Kidney (tissue), 14 donors: ENCODE data around the gene DENND4A. TPM values are rescaled to one million over a fixed set of nuclear protein-coding genes. Genes with fewer than 3 reads are reported as not detected.
"Not testable (repeated sequence)": the region's sequence is repeated elsewhere in the genome, so short reads cannot be mapped to it uniquely, and the experiment has no call there.

Experiments
- DNase-seq, 5 donors: peaks; one replicate each; pipeline ENCODE4 v3.0.0-alpha.2; 2013 to 2020
- FAIRE-seq: peaks from 2 replicates; lab custom pipeline; 2012; peaks lifted over from hg19 to GRCh38; lab: Jason Lieb, UNC
- H3K27ac ChIP-seq, 2 donors: one replicate each; pipeline ENCODE4 v1.7.0; 2013; ENCODE audit warnings: low read depth in 2 of 2, low read length in 2 of 2, inconsistent platforms in 1 of 2
- H3K27me3 ChIP-seq: one replicate; pipeline ENCODE4 v1.7.1; 2013; ENCODE audit warnings: low read length, inconsistent platforms; ENCODE audit not compliant: control insufficient read depth, insufficient read depth
- H3K36me3 ChIP-seq, 3 donors: one replicate each; pipeline versions ENCODE4 v1.7.0 to v1.7.1; 2013; ENCODE audit warnings: low read length in 3 of 3, control low read depth in 1 of 3, inconsistent platforms in 1 of 3; ENCODE audit not compliant: insufficient read depth in 3 of 3, control insufficient read depth in 2 of 3
- H3K4me1 ChIP-seq, 3 donors: one replicate each; pipeline versions ENCODE4 v1.7.0 to v1.7.1; 2013; ENCODE audit warnings: low read length in 3 of 3, inconsistent platforms in 1 of 3, low read depth in 1 of 3; ENCODE audit not compliant: control insufficient read depth in 2 of 3, insufficient read depth in 2 of 3
- H3K4me3 ChIP-seq, 3 donors: one replicate each; pipeline versions ENCODE4 v1.7.0 to v1.8.1; 2013; ENCODE audit warnings: low read length in 3 of 3, control low read depth in 1 of 3, inconsistent platforms in 1 of 3
- H3K9ac ChIP-seq, 3 donors: one replicate each; pipeline versions ENCODE4 v1.7.0 to v1.7.1; 2013; ENCODE audit warnings: low read length in 3 of 3, control low read depth in 1 of 3, inconsistent platforms in 1 of 3
- H3K9me3 ChIP-seq, 3 donors: one replicate each; pipeline versions ENCODE4 v1.7.0 to v1.7.1; 2013; ENCODE audit warnings: low read length in 3 of 3, control low read depth in 1 of 3, inconsistent platforms in 1 of 3; ENCODE audit not compliant: control insufficient read depth in 2 of 3, insufficient read depth in 1 of 3
- intact Hi-C: fragments of 100-400 bp; cut with DNase I; formaldehyde crosslinking; loops from one replicate; pipeline ENCODE4 v1.11.1; 2022
- polyA plus RNA-seq: library from polyadenylated mRNA; stranded (reverse); fragments of 350-450 nt; fragmentation: Illumina TruSeq; extraction: RNeasy Lipid Tissue Mini Kit (QIAGEN cat#74804); gene quantifications from one replicate; pipeline ENCODE4 v1.2.3, GENCODE V29; 2014; ENCODE audit warnings: low read depth, low replicate concordance; ENCODE audit not compliant: insufficient read depth
- total RNA-seq: library from RNA; stranded (reverse); fragmentation: NEBNext Ultra II Directional; extraction: Animal tissue kit (Norgen Biotek cat#: 25700); gene quantifications from one replicate; pipeline ENCODE4 v1.2.1, GENCODE V29; 2021
- TF ChIP-seq, protein P1 (sequence below): IDR thresholded peaks from 3 replicates; pipeline ENCODE4 v1.5.1; 2012; ENCODE audit warnings: mild to moderate bottlenecking, moderate library complexity, borderline replicate concordance; ENCODE audit not compliant: insufficient read depth; ENCODE audit errors: extremely low read depth
- donor health status: control.
- donor health status: control.
- donor health status: control.
- donor health status: control.
- donor health status: control.
- donor health status: DM: yes; HTN: yes; CAD: no.
- donor health status: Normal renal cell carcinoma (clear cell type).

Gene DENND4A
- total and polyA plus RNA-seq, 2 donors from 2014 or later, result 8.6 to 35.9 TPM

DNA sequence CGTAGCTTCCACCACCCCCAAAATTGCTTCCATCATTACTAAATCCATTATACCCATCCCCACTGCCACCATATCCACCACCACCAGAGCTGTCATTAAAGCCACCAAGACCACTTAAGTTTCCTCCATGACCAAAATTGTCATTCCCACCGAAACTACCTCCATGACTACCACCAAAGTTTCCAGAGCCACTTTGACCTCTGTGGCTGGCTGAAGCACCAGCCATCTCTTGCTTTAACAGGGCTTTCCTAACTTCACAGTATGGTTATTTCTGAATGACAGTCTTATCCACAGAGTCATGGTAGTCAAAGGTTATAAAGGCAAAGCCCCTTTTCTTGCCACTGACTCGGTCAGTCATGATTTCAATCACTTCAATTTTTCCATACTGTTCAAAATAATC is 24.3 kb upstream of the DENND4A start:
- DNase-seq, result no peak
- Histone ChIP-seq H3K27me3 (no peaks in the 10 kb centered on the region), H3K4me3 (no peak overlapping the region), H3K27ac (no peak overlapping the region), H3K36me3 (no peaks in the 10 kb centered on the region), H3K4me1 (no peaks in the 10 kb centered on the region), H3K9me3 (no peaks in the 10 kb centered on the region), H3K9ac (no peak overlapping the region)
- FAIRE-seq, result no peak
- intact Hi-C loops, result no loop called here
- TF ChIP-seq, protein P1, sequence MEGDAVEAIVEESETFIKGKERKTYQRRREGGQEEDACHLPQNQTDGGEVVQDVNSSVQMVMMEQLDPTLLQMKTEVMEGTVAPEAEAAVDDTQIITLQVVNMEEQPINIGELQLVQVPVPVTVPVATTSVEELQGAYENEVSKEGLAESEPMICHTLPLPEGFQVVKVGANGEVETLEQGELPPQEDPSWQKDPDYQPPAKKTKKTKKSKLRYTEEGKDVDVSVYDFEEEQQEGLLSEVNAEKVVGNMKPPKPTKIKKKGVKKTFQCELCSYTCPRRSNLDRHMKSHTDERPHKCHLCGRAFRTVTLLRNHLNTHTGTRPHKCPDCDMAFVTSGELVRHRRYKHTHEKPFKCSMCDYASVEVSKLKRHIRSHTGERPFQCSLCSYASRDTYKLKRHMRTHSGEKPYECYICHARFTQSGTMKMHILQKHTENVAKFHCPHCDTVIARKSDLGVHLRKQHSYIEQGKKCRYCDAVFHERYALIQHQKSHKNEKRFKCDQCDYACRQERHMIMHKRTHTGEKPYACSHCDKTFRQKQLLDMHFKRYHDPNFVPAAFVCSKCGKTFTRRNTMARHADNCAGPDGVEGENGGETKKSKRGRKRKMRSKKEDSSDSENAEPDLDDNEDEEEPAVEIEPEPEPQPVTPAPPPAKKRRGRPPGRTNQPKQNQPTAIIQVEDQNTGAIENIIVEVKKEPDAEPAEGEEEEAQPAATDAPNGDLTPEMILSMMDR, result no peak

GRCh38 chr15:65816008-65816407 is 23.9 kb upstream of the DENND4A start:
- H3K4me1 ChIP-seq, H3K9me3 ChIP-seq, FAIRE-seq, DNase-seq, intact Hi-C loops, H3K27ac ChIP-seq, H3K4me3 ChIP-seq, H3K27me3 ChIP-seq, H3K9ac ChIP-seq, H3K36me3 ChIP-seq: not testable (repeated sequence)

DNA sequence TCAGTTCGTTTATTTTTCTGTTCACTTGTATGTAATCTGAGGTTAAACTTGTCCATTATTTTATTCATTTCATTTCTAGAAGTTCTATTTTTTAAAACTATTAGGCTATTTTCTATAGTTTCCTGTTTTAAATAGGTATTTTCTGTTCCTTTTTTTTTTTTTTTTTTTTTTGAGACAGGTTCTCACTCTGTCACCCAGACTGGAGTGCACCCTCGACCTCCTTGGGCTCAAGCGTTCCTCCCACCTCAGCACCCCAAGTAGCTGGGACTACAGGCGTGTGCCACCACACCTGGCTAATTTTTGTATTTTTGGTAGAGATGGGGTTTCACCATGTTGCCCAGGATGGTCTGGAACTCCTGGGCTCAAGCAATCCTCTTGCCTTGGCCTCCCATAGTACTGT is 22.2 kb upstream of the DENND4A start:
- H3K4me3 ChIP-seq, H3K4me1 ChIP-seq, intact Hi-C loops, H3K9ac ChIP-seq, H3K9me3 ChIP-seq, DNase-seq, H3K27ac ChIP-seq, H3K36me3 ChIP-seq, FAIRE-seq, H3K27me3 ChIP-seq: not testable (repeated sequence)

GRCh38 chr15:65812916-65813315 is 20.8 kb upstream of the DENND4A start:
- DNase-seq (no peak), FAIRE-seq (no peak)
- H3K27me3 ChIP-seq, result no peaks in the 10 kb centered on the region
- H3K36me3 ChIP-seq, result no peaks in the 10 kb centered on the region
- no peak overlapping the region for H3K4me3 ChIP-seq
- no peaks in the 10 kb centered on the region for H3K4me1 ChIP-seq
- H3K9ac ChIP-seq, result no peak overlapping the region
- TF ChIP-seq, protein P1, result no peak
- intact Hi-C loops, result no loop called here
- no peak overlapping the region for H3K27ac ChIP-seq
- no peaks in the 10 kb centered on the region for H3K9me3 ChIP-seq

- TF ChIP-seq, protein P1, result no peak
- DNase-seq (no peak), FAIRE-seq (no peak)
- intact Hi-C loops, result no loop called here
- Histone ChIP-seq H3K27ac (no peak overlapping the region), H3K27me3 (no peaks in the 10 kb centered on the region), H3K9me3 (no peaks in the 10 kb centered on the region), H3K4me3 (no peak overlapping the region), H3K36me3 (no peaks in the 10 kb centered on the region), H3K4me1 (no peaks in the 10 kb centered on the region), H3K9ac (no peak overlapping the region)
Observed at GRCh38 chr15:65812467-65812866, 20.4 kb upstream of the DENND4A start.
